GM12878 (cell line): Measurements from ENCODE around the gene CDKL5.

Experiments
- CHD2 ChIP-seq: IDR thresholded peaks from 2 replicates; pipeline ENCODE4 v1.6.1; 2011; ENCODE audit warnings: low read depth, low read length, improper control_type of control experiment, borderline replicate concordance
- CHD4 ChIP-seq: fragments of 200-600 bp; sonication (generic); IDR thresholded peaks from 2 replicates; pipeline ENCODE4 v1.6.1; 2016; ENCODE audit warnings: mild to moderate bottlenecking
- IKZF2 ChIP-seq, 2 experiments: fragments of 450-650 bp; IDR thresholded peaks; 2 replicates each; pipeline ENCODE4 v1.6.1; 2017; ENCODE audit warnings: mild to moderate bottlenecking in 2 of 2, moderate library complexity in 2 of 2
- JUND ChIP-seq: IDR thresholded peaks from 2 replicates; pipeline ENCODE4 v1.6.1; 2012; ENCODE audit warnings: low read depth, mild to moderate bottlenecking, low read length, improper control_type of control experiment, moderate library complexity
- POLR2AphosphoS5 ChIP-seq: IDR thresholded peaks from 2 replicates; pipeline ENCODE4 v1.6.1; 2011; ENCODE audit warnings: mild to moderate bottlenecking, low read length, inconsistent platforms
- SMARCA5 ChIP-seq: fragments of 450-650 bp; IDR thresholded peaks from 2 replicates; pipeline ENCODE4 v1.6.1; 2017; ENCODE audit warnings: mild to moderate bottlenecking
- SMC3 ChIP-seq: IDR thresholded peaks from 2 replicates; pipeline ENCODE4 v1.6.1; 2011; ENCODE audit warnings: low read length, improper control_type of control experiment, borderline replicate concordance
- SUZ12 ChIP-seq: fragments of 200-600 bp; sonication (generic); IDR thresholded peaks from one replicate; pipeline ENCODE4 v1.6.1; 2018; ENCODE audit warnings: antibody characterized with exemption, mild to moderate bottlenecking; ENCODE audit not compliant: unreplicated experiment
- ZBTB33 ChIP-seq: fragments of 450-650 bp; IDR thresholded peaks from 2 replicates; pipeline ENCODE4 v1.6.1; 2017; ENCODE audit warnings: mild to moderate bottlenecking
- ZSCAN29 ChIP-seq: fragments of 450-650 bp; IDR thresholded peaks from 2 replicates; pipeline ENCODE4 v1.6.1; 2017; ENCODE audit warnings: mild to moderate bottlenecking, moderate library complexity
- TF ChIP-seq, protein P1 (sequence below), 3 experiments: IDR thresholded peaks in 2 of 3; conservative IDR thresholded peaks in 1 of 3; 2 replicates each; pipeline ENCODE4 v1.5.1; 2011; ENCODE audit warnings: low read depth in 3 of 3, low read length in 3 of 3, mild to moderate bottlenecking in 3 of 3, control low read depth in 2 of 3, moderate library complexity in 2 of 3, inconsistent platforms in 1 of 3, mixed read lengths in 1 of 3; ENCODE audit not compliant: control insufficient read depth in 2 of 3, insufficient read depth in 1 of 3; ENCODE audit errors: extremely low read depth in 1 of 3
- TF ChIP-seq, protein P2 (sequence below): fragments of 450-650 bp; IDR thresholded peaks from 2 replicates; pipeline ENCODE4 v1.6.1; 2017; ENCODE audit warnings: mild to moderate bottlenecking, low read depth, inconsistent platforms; ENCODE audit not compliant: poor library complexity, severe bottlenecking

- TF ChIP-seq SUZ12 (no peak), SMC3 (no peak), ZSCAN29 (no peak), JUND (no peak), IKZF2 (IDR thresholded peaks at IDR 0.05) (no peak), CHD4 (no peak), SMARCA5 (no peak), POLR2AphosphoS5 (no peak), ZBTB33 (no peak), CHD2 (no peak)
- TF ChIP-seq, protein P1, sequence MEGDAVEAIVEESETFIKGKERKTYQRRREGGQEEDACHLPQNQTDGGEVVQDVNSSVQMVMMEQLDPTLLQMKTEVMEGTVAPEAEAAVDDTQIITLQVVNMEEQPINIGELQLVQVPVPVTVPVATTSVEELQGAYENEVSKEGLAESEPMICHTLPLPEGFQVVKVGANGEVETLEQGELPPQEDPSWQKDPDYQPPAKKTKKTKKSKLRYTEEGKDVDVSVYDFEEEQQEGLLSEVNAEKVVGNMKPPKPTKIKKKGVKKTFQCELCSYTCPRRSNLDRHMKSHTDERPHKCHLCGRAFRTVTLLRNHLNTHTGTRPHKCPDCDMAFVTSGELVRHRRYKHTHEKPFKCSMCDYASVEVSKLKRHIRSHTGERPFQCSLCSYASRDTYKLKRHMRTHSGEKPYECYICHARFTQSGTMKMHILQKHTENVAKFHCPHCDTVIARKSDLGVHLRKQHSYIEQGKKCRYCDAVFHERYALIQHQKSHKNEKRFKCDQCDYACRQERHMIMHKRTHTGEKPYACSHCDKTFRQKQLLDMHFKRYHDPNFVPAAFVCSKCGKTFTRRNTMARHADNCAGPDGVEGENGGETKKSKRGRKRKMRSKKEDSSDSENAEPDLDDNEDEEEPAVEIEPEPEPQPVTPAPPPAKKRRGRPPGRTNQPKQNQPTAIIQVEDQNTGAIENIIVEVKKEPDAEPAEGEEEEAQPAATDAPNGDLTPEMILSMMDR (IDR thresholded peaks at IDR 0.05 in 2 of 3, conservative IDR thresholded peaks at IDR 0.05 in 1 of 3; ENCODE audit: control insufficient read depth in 2 of 3, extremely low read depth in 1 of 3, insufficient read depth in 1 of 3, low read depth in 3 of 3, low read length in 3 of 3) = no peak
- TF ChIP-seq, protein P2, sequence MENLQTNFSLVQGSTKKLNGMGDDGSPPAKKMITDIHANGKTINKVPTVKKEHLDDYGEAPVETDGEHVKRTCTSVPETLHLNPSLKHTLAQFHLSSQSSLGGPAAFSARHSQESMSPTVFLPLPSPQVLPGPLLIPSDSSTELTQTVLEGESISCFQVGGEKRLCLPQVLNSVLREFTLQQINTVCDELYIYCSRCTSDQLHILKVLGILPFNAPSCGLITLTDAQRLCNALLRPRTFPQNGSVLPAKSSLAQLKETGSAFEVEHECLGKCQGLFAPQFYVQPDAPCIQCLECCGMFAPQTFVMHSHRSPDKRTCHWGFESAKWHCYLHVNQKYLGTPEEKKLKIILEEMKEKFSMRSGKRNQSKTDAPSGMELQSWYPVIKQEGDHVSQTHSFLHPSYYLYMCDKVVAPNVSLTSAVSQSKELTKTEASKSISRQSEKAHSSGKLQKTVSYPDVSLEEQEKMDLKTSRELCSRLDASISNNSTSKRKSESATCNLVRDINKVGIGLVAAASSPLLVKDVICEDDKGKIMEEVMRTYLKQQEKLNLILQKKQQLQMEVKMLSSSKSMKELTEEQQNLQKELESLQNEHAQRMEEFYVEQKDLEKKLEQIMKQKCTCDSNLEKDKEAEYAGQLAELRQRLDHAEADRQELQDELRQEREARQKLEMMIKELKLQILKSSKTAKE = no peak
Measured at GRCh38 chrX:18677161-18677869, 251.9 kb downstream of the CDKL5 start.
